HG03520 (cell line): ENCODE data around the gene PIK3AP1.
"Not testable (repeated sequence)": the region's sequence is repeated elsewhere in the genome, so short reads cannot be mapped to it uniquely, and the experiment has no call there.

Source experiments
- ATAC-seq: cut with Tn5 transposase; IDR thresholded peaks from one replicate; pipeline ENCODE4 v1.9.1; 2021; ENCODE audit warnings: mild to moderate bottlenecking, moderate library complexity; ENCODE audit not compliant: unreplicated experiment

PIK3AP1 gene

GRCh38 chr10:96720422-96721206 lies at the start of gene PIK3AP1:
Gene PIK3AP1 (minus strand): TSS chr10:96720514. CDS start chr10:96720394, 120 bp downstream.
- ATAC-seq, result peak; percentile 57

- no peak for ATAC-seq
Observed at GRCh38 chr10:96768136-96768535, 47.8 kb upstream of the PIK3AP1 start.

GRCh38 chr10:96767611-96768010 lies 47.3 kb upstream of the PIK3AP1 start:
- ATAC-seq, result no peak

- ATAC-seq, result no peak
Observed at GRCh38 chr10:96765406-96766240, 45.3 kb upstream of the PIK3AP1 start.

- ATAC-seq, result no peak
Observed at GRCh38 chr10:96764425-96765060, 44.2 kb upstream of the PIK3AP1 start.

- peak; percentile 56 for ATAC-seq
Observed at GRCh38 chr10:96758423-96758822, 38.1 kb upstream of the PIK3AP1 start.

GRCh38 chr10:96756111-96756903 lies 36.0 kb upstream of the PIK3AP1 start:
- no peak for ATAC-seq

GRCh38 chr10:96753956-96754355 lies 33.6 kb upstream of the PIK3AP1 start:
- no peak for ATAC-seq

- ATAC-seq, result no peak
Observed at GRCh38 chr10:96752375-96752774, 32.1 kb upstream of the PIK3AP1 start.

- not testable (repeated sequence) for ATAC-seq
Observed at GRCh38 chr10:96750316-96750715, 30.0 kb upstream of the PIK3AP1 start.

GRCh38 chr10:96747734-96748550 lies 27.6 kb upstream of the PIK3AP1 start:
- ATAC-seq, result peak; percentile 75

GRCh38 chr10:96746503-96746902 lies 26.2 kb upstream of the PIK3AP1 start:
- ATAC-seq, result no peak

GRCh38 chr10:96745950-96746349 lies 25.6 kb upstream of the PIK3AP1 start:
- ATAC-seq, result no peak

GRCh38 chr10:96743988-96744585 lies 23.8 kb upstream of the PIK3AP1 start:
- no peak for ATAC-seq

GRCh38 chr10:96741557-96741956 lies 21.2 kb upstream of the PIK3AP1 start:
- not testable (repeated sequence) for ATAC-seq

GRCh38 chr10:96740579-96741281 lies 20.4 kb upstream of the PIK3AP1 start:
- no peak for ATAC-seq

GRCh38 chr10:96740141-96740540 lies 19.8 kb upstream of the PIK3AP1 start:
- ATAC-seq, result no peak

- not testable (repeated sequence) for ATAC-seq
Observed at GRCh38 chr10:96737307-96737902, 17.1 kb upstream of the PIK3AP1 start.
